NCI-H226 (cell line): ENCODE results near the gene SNRNP25.
A peak's percentile ranks its signal among the peaks of the same experiment; 100 is the strongest.

ENCODE experiments used
- DNase-seq: peaks from one replicate; pipeline ENCODE4 v3.0.0-alpha.2; 2015

The SNRNP25 gene

DNA sequence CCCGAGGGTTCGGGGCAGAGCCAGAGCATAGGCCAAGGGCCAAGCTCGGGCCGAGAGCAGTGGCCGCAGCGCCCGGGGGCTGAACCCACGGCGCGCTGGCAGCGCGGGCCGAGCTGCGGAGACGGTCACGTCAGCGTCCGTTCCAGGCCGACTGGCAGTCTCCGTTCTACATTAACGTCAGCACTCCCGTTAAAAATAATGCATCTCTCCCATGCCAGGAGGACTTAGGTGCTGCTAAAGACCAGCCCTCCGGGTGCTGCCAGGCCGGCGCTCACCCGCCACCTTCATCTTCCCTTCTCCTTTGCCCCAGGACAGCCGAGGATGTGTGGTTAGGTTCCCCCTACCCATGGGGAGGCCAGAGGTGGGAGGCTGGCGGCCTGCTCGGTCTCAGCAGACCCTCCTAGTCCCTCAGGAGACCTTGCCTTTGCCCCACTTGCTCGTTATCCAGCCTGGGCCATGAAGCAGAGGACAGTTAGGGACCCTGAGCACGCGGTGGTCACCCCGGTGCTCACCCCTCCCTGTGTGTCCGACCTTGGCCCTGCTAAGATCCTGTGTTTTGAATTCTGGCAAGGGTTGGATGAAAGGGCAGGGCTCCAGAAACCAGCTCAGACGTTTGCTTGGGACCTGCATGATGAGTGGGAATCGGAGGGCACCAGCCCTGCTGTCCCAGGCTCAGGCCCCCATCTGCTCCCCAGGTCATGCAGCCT lies 25.0 kb downstream of the SNRNP25 start:
- no peak for DNase-seq

DNA sequence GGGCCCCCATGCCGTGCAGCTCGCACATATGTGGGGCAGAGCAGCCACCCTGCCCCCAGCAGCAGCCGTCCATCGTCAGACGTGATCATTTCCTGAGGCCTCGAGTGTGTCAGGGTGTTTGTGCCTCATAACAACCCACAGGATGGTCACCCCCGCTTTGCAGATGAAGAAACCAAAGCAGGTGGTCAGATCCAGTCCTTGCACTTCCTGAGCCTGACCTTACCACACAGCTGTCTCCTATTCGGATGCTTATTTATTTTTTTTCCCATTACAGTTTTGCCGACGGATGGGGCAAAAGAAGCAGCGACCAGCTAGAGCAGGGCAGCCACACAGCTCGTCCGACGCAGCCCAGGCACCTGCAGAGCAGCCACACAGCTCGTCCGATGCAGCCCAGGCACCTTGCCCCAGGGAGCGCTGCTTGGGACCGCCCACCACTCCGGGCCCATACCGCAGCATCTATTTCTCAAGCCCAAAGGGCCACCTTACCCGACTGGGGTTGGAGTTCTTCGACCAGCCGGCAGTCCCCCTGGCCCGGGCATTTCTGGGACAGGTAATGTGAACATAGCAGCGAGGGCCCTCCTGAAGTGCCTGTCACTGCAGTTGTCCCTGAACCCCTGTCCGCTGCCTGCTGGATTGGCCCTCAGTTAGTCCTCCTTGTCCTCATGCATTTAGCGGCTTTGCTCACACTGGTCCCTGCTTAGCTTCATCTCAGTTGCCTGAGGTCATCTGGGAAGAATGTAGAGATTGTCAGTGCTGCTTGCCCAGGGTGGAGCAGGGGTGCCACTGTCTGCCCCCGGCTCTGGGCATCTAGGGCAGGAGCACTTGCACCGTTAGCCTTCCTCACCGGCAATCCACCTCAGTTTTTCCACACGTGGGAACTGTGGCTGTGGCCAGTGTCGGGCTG lies 25.8 kb downstream of the SNRNP25 start:
- DNase-seq, result no peak

DNA sequence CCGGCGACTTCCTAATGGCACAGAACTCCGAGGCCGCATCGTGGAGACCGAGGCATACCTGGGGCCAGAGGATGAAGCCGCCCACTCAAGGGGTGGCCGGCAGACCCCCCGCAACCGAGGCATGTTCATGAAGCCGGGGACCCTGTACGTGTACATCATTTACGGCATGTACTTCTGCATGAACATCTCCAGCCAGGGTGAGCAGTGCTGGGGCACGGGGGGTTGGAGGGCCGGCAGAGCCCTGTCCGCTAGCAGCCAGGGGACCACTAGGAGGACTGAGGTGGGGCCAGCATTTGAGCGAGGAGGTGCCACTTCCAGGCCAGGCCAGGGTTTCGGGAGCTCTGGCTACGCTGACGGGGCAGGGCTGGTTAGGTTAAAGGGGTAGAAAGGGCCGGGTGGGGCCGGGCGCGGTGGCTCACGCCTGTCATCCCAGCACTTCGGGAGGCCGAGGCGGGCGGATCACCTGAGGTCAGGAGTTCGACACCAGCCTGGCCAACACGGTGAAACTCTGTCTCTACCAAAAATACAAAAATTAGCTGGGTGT lies 29.5 kb downstream of the SNRNP25 start:
- no peak for DNase-seq

DNA sequence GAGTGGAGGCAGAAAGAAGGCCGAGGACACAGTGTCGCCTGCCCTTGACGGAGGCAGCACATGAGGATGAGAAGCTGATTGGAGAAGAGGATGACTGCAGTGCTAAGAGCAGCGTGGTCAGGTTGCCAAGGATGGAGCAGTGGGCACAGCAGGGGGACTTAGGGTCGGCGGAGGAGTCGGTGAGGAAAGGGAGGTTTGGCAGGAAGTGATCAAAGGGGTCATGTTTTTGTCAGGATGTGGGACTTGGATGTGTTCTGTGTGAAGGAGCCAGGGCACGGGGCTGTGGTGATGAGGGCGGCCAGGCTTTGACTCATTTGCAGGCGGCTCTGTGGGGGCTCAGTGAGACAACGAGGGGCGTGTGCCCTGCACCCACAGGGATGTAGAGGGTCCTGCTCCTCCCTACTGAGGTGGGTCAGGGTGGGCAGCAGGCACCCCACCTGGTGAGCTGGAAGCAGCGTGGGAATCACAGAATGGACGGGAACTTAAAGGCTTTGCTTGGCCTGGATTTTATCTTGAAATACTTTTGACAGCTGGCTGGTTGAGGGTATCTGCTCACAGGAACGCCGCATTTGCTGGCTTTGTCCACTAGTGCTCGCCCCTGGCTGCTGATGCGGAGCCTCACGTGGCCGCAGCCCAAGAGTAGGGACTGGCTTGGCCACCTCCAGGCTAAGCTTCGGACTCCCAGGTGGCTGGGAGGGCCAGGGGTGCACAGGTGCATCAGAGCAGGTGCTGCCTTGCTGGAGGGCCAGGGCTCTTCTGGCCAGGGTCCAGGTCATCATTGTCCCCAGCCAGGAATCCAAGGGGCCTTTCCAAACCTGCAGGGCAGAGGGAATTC lies 30.4 kb downstream of the SNRNP25 start:
- no peak for DNase-seq

DNA sequence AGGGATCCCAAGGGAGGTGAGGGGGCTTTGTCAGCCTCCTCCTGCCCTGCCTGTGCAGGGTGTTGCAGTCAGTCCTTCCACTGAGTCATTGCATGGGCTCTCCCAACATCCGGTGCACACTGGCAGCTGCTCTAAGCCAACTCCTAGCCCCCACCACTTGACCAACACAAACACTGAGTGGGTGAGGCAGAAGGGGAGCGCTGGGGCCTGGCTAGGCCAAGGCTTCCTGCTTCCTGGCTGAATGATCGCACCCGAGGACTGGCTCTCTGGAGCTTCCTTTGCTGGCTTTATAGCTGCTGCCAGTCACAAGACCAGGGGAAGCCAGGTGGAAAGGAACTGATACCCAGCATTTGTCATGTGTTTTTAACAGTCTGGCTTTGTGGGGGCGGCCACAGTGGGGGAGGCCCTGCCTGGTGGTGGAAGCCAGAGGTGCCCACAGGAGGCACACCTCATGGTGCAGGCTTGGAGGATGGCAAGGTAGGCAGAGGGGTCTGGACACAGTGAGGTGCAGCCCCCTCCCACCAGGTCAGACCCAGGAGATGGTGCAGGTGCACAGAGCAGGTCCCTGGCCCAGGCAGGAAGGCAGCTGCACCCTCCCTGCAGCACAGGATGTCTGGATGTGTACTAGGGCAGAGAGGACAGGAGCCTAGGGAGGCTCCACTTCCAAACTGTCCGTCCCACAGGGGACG lies 31.2 kb downstream of the SNRNP25 start:
- peak; percentile 92 for DNase-seq

DNA sequence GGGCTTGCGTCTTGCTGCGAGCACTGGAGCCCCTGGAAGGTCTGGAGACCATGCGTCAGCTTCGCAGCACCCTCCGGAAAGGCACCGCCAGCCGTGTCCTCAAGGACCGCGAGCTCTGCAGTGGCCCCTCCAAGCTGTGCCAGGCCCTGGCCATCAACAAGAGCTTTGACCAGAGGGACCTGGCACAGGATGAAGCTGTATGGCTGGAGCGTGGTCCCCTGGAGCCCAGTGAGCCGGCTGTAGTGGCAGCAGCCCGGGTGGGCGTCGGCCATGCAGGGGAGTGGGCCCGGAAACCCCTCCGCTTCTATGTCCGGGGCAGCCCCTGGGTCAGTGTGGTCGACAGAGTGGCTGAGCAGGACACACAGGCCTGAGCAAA lies 31.8 kb downstream of the SNRNP25 start:
- DNase-seq, result no peak

DNA sequence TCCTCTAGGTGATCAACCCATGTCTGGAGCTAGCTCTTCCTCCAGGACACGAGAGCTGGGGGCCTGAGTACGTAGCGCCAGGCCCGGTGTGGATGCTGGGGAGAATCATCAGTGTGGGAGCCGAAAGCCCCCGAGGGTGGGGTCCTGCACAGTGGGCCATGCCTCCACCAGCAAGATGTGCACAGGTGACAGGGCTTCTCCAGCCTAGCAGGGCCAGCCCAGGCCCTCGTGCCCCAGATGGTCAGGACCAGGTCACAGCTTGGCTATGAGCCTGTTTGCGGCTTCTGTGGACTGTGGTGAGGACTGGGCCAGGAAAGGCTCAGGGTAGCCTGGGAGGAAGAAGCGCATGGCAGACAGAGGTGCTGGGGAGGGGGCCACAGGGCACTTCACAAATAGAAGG lies 32.2 kb downstream of the SNRNP25 start:
- DNase-seq, result no peak

DNA sequence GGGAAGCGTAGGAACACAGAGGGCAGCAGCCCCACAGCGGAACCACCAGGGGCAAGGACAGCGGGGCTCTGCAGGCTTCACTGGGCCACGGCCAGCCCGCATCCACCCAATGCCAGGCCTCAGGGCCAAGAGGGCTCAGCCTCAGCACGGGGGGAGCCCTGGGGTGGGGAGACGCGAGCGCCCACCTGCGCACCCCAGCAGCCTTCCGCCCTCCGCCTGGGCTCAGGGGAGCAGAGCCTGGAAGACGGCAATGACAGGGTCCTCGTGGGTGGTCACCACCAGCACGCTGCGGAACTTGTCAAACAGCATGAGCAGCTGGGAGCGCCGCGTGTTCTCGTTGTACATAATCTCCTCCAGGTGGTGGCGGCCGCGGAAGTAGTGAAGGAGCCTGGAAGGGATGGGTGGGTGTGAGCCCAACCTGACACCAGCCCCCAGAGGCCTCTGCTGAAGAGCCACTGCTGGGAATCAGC lies 32.9 kb downstream of the SNRNP25 start:
- no peak for DNase-seq

DNA sequence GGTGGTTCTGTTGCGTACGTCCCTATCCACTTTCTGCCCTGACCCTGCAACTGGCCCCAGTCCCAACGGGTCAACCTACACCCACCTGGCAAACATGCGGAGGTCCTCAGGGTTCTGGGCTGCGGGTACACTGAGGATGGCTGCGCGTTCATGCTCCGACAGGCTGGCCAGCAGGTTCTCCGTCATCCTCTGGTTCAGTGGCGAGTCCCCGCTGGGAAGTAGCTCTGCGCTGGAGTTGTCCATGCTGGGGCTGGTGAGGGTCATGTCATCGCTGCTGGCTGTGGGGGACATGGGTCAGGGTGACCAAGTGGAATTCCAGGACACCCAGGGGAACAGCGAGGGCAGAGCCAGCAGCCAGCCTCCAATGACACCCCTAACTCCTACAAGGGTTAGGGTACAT lies 35.0 kb downstream of the SNRNP25 start:
- no peak for DNase-seq

DNA sequence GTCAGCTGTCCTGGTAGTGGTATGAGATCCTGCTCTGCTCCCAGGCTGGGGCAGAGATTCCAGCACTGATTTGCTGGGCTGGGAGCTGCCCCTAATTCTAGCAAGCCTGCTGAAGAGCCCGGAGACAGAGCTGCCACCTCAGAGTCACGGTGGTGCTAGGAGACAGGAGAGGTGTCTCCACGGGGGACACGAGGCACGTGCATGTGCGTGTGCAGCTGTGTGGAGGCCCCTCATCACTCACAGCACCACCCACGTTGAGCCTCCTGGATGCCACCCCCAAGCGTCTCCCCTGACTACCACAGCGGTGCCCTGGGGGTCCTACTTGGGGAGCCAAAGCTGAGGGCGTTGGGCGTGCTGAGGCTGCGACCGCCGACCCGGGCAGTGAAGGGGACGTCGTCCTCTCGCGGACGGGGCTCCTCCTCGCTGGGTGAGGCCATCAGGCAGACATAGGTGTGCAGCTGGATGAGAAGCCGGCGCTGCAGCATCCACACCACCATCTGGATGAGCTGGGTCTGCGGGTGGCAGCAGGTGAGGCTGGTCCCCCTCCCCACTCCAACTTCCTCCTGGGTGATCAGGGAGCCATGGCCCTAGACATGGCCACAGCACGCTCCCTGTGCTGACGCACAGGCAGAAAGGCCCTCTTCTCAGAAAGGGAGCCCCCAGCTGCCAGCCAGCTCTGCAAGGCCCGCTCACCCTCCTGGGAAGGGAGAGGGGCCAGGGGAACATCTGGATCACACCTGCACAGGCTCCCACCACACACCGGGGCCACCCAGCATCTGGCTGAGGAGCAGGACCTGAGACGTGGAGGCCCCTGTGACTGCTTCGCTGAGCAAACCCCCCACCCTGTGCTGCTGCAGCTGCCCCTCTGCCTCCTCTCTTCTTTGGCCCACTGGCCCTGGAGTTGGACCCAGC lies 36.0 kb downstream of the SNRNP25 start:
- no peak for DNase-seq

DNA sequence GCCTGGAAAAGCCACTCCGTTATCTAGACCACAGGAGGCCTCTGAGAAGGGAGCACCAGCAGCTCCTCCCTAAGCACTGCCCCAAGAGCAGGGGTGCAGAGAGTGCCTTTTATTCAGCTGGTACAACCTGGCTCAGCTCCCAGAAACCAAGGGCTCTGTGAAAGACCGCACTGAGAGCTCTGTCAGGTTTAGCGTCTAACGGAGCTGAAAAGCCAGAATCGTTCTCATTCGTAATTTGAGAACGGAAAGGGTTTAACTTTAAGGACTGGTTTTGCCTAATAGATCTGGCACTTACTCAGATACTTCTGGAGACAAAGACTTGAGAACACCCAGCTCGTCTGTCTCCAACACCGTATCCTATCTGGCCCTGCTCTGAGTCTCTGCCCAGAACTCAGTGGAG lies 37.9 kb downstream of the SNRNP25 start:
- DNase-seq, result no peak

DNA sequence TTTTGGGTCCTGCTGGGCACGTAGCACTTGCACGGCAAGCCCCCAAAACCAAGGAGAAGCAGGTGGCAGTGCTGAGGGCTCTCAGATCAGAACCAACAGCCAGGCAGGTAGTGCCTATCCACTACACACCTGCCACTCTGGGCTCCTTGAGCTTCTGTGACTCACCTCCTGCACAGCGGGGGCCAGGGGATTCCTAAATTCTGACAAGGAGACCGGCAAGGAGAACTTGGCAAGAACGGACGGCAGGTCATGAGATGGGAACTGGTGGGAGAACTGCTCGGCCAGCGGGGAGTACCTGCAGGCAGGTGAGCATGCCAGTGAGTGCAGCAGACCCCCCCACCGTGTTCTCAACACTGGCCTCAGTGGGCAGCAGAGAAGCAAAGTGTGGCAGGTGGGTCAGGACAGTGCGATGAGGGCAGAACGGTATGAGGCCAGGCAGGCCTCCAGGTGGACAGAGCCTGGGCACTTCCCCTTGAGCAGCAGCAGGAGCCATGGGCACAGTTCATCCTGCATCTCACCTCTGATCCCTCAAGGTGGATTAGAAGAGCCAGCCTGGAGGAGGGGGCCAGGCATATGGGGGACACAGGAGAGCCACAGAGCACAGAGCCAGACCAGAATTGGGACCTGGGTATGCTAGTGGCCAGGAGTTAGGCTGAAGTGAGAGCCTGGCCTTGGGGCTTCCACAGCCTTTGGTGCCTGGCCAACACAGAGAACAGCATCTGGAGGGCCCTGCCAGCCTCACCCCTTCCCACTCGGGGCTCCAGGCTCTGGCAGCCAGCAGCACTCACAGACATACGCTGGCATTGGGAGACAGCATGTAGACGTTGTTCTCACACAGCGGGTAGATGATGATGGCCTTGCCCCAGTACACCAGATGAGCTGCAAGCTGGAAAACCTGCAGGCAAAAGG lies 39.1 kb downstream of the SNRNP25 start:
- no peak for DNase-seq

DNA sequence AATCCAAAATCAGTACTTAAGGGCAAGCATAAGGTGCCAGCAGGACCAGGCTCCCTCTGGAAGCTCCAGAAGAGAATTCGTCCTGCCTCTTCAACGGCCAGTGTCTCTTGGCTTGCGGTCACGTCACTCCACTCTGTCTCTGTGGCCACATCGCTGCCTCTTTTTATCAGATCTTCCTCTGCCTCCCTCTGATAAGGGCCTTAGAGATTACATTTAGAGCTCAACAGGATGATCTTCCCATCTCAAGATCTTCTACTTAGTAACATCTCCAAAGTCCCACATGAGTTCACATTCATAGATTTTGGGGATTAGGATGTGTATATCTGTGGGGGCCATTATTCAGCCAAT lies 41.3 kb downstream of the SNRNP25 start:
- DNase-seq, result no peak

DNA sequence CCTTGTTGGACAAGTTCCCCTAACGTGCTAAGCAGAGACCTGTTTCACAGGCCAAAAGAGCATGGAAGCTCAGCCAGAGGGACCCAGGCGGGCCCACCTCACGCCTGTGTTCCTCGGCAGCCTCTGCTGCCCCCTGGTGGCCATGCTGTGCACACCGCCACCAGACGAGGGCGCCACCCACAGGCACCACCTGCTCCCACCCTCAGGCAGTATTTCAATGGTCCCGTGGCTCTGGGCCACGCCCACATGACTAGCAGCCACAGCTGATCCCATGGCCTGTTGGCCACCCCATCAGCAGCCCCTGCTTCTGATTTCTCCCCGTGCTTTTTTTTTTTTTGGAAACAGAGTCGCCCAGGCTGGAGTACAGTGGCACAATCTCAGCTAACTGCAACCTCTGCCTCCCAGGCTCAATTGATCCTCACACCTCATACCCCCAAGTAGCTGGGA lies 43.3 kb downstream of the SNRNP25 start:
- DNase-seq, result peak; percentile 74

DNA sequence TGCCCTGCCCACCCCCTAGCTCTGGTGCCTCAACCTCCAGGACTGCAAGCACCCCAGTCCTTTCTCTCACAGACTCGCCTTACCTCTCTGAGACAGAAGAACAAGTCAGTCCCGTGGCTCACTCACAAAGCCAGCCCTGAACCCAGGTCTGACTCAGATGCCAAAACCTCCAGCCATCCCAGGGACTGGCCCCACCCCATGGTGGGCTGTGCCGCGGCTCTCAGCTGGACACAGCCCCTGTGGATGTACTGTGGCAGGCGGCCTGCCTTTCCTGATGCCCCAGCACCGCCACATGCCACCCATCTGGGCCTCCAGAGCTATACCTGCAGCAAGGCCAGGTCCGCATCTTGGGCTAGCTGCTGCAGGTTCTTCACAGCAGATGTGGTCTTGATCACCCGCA lies 44.2 kb downstream of the SNRNP25 start:
- peak; percentile 40 for DNase-seq

DNA sequence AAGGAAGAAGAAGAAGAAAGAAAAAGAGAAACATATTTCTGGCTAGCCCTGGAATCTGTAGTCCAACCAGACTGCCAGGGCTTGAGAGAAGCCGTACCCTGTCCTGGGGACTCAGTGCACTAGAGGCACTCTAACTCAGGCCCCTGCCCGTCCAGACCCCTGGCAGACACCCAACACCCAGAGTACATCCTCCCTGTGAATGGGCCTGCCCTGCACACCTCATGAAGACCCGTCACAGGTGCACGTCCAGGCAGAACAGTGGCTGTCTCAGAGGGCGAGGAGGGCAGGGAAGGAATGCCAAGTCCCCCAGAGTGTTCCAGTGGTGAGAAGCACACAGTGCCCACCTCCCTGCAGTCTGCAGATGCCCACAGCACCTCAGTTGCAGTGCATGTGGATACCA lies 47.4 kb downstream of the SNRNP25 start:
- no peak for DNase-seq

DNA sequence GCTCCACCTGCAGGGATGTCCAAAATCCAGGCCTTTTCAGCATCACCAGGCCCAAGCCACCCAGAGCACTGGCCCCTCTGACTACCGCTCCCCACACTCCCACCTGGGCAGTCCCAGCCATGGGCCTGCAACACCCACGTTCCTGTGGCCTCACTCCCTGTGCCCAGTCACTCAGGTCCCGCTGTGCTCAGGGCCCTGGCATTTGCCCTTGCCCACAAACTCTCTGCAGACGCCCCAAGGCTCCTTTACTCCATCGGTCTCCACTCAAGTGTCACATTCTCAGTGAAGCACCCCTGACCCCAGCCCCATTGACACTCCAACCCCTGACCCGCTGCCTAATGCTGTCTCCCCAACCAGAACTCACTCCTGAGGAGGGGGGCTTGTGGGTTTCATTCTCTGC lies 48.0 kb downstream of the SNRNP25 start:
- no peak for DNase-seq

DNA sequence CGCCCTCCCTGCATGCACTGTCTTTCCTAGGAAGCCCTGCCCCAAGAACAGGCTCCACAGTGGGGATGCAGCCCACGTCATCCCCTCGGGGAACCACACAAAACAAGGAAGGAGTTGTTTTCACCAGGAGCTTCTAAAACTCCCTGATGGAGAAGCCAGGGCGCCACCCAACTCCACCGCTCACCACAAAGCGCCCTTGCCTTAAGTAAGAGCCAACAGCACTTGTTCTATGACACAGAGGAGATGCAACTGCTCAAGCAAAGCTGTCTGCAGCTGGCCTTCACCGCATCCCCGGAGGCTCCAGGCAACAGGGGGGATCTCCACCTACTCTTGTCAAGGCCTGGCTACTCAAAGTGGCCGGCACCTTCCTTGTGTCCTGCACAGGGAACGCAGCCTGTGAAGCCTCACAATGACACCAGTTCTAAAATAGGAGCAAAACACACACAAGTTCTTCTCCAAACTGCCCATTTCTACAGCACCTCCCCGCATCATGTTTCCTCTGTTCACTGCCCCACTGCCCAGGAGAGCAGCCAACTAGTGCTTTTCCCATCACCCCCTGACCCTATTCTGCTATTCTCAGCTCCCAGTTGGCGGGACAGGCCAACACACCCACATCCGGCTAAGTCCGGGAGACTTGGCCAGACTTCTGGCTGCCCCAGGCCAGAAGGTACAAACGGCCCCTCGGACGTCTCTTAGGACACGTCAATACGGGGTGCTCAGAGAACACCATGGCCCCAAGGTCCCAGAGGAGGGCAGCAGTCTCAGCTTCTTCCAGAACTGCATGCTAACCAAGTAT lies 48.6 kb downstream of the SNRNP25 start:
- DNase-seq, result no peak

DNA sequence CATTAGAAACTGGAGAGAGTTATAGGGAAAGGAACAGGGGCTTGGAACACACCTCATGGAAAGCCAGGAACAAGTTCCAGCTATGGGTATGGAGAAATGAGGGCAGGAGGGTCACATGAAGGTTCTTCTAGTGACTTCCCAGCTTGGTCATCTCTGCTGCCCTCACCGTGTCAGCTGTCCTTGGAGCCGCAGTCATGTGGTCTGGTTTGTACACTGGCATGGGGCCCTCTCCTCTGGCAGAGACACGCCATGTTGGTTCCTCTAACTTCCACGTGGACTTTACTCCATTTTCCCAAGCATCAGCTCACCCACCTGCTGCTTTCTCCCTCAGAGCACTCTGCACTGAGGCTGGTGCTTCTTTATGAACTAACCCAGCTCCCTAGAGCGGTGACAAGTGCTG lies 50.7 kb downstream of the SNRNP25 start:
- no peak for DNase-seq
